ENCODE results near the gene KISS1.

- TF ChIP-seq POLR2A (IDR thresholded peaks at IDR 0.05) (no peak), CTCF (IDR thresholded peaks at IDR 0.05) (no peak)
These were observed 33.9 kb upstream of the KISS1 start for GRCh38 chr1:204230211-204230610.

Data from adrenal gland (tissue), 5 donors.